ENCODE data around the gene ZNF740. TPM values are rescaled to one million over a fixed set of nuclear protein-coding genes. Genes with fewer than 3 reads are reported as not detected.

The ZNF740 gene
- total and polyA plus RNA-seq, 10 of the 15 experiments (the other 5 are each of a cell fraction or from before 2014, with no cell fraction given) = 1.4 to 33.6 (median 11.3) TPM

DNA sequence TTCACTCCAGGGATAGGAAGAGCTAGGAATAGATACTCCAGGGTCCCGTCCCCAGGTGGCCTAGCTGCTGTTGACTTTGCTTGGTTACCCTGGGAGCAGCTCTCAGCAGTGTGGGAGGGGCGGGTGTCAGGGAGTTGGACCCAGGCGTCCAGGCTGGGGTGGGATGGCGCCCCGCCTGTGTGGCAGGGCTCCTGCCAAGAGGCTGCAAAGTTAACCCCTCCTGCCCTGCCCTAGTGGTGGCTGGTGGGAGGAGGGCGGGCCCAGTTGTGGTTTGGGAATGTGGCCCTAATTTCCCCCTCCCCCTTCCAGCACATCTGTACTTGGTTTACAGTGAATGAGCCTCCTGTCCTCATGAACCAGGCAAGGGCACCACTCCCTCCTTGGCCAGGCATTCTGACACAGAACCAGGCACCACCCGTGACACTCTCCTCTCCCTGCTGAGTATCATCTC, 53.2 kb downstream of the ZNF740 start:
- ChIA-PET RAD21 (ENCODE audit: unreplicated experiment) (interaction anchor here (0.6 to 0.9 kb wide), 2 partner anchors 16 to 34 kb away, joined by 3 read pairs; no protein-coding TSS in a partner anchor), SMC1A (ENCODE audit: uncharacterized antibody, unreplicated experiment) (interaction anchor here (0.7 to 1.2 kb wide), 2 partner anchors 9 to 17 kb away, joined by 3 to 4 read pairs; no protein-coding TSS in a partner anchor), CTCF (interaction anchor here (0.6 to 1.2 kb wide), 4 partner anchors 17 to 74 kb away, joined by 3 to 6 read pairs (median 5); no protein-coding TSS in a partner anchor), POLR2A (interaction anchor here (0.6 to 1.4 kb wide), 2 partner anchors 25 to 39 kb away, joined by 4 to 5 read pairs; no protein-coding TSS in a partner anchor)
- Histone ChIP-seq H2AFZ (ENCODE audit: control insufficient read depth, low read depth, low read length) (no peak overlapping the region), H3K4me2 (ENCODE audit: control insufficient read depth, insufficient read depth) (no peak overlapping the region; the same call in 1 of the 2 replicates), H3K79me2 (ENCODE audit: control insufficient read depth, insufficient read depth, low read length) (no peaks in the 10 kb centered on the region), H3K4me1 (ENCODE audit: control insufficient read depth, insufficient read depth, low read length) (peaks cover 22% of the 10 kb centered on the region), H3K4me3 (no peak overlapping the region), H3K9ac (ENCODE audit: control insufficient read depth, insufficient read depth, low read length) (no peak overlapping the region), H3K9me3 (replicated peaks; ENCODE audit: control insufficient read depth, insufficient read depth, low read length) (no peaks in the 10 kb centered on the region), H3K27ac (ENCODE audit: control insufficient read depth, insufficient read depth) (no peak overlapping the region), H4K20me1 (ENCODE audit: control insufficient read depth, insufficient read depth) (no peaks in the 10 kb centered on the region), H3K36me3 (ENCODE audit: control insufficient read depth in 2 of 2, insufficient read depth in 2 of 2, low read length in 1 of 2) (no peaks in the 10 kb centered on the region), H3K27me3 (replicated peaks in 1 of 2; ENCODE audit: control insufficient read depth in 2 of 2, insufficient read depth in 2 of 2, low read length in 1 of 2) (peaks cover 0 to 6% of the 10 kb centered on the region in 2 experiments; a peak in 2 of 4 replicates)
- FAIRE-seq (no peak), ATAC-seq (no peak), DNase-seq (ENCODE audit: low read depth, low spot score) (no peak)
- in situ Hi-C loops (cut with MboI) (no loop called here), intact Hi-C loops (cut with micrococcal nuclease; ENCODE audit: unreplicated experiment) (no loop called here)
- no TSS peak for BruUV-seq (replicated peaks)
- 37% methylated on average over 7 of the region's 7 CpGs for WGBS (ENCODE audit: insufficient coverage, insufficient replicate concordance, low lambda C conversion rate, missing lambda C conversion rate)
- TF ChIP-seq CEBPB (IDR thresholded peaks at IDR 0.05; ENCODE audit: borderline replicate concordance in 1 of 2, low read depth in 2 of 2, low read length in 2 of 2) (no peak), SUPT20H (IDR thresholded peaks at IDR 0.05; ENCODE audit: borderline replicate concordance, control insufficient read depth, low read depth, low read length) (no peak), ASH2L (IDR thresholded peaks at IDR 0.05; ENCODE audit: borderline replicate concordance, low read depth) (no peak), TCF12 (IDR thresholded peaks at IDR 0.05; ENCODE audit: low read depth, low read length) (no peak), RCOR1 (conservative IDR thresholded peaks at IDR 0.05; ENCODE audit: low read depth, low read length) (no peak), PML (IDR thresholded peaks at IDR 0.05; ENCODE audit: low read length) (no peak), SMAD1 (IDR thresholded peaks at IDR 0.05; ENCODE audit: low read depth, partially characterized antibody) (no peak), FOS (IDR thresholded peaks at IDR 0.05; ENCODE audit: borderline replicate concordance, extremely low read depth, insufficient read length) (no peak), CBX5 (IDR thresholded peaks at IDR 0.05; ENCODE audit: low read depth) (no peak), MEF2B (IDR thresholded peaks at IDR 0.05; ENCODE audit: partially characterized antibody, poor library complexity, severe bottlenecking) (no peak), HDAC2 (IDR thresholded peaks at IDR 0.05) (no peak), RAD51 (IDR thresholded peaks at IDR 0.05) (no peak), SMAD5 (IDR thresholded peaks at IDR 0.05; ENCODE audit: low read depth) (no peak), ZZZ3 (IDR thresholded peaks at IDR 0.05; ENCODE audit: control insufficient read depth, insufficient read length, low read depth) (no peak), STAT3 (IDR thresholded peaks at IDR 0.05; ENCODE audit: low read depth, low read length) (no peak), ESRRA (IDR thresholded peaks at IDR 0.05; ENCODE audit: low read length) (no peak), HDGF (IDR thresholded peaks at IDR 0.05) (no peak), GABPA (IDR thresholded peaks at IDR 0.05; ENCODE audit: low read depth) (no peak)
- TF ChIP-seq, protein P1, sequence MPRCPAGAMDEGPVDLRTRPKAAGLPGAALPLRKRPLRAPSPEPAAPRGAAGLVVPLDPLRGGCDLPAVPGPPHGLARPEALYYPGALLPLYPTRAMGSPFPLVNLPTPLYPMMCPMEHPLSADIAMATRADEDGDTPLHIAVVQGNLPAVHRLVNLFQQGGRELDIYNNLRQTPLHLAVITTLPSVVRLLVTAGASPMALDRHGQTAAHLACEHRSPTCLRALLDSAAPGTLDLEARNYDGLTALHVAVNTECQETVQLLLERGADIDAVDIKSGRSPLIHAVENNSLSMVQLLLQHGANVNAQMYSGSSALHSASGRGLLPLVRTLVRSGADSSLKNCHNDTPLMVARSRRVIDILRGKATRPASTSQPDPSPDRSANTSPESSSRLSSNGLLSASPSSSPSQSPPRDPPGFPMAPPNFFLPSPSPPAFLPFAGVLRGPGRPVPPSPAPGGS (IDR thresholded peaks at IDR 0.05; ENCODE audit: borderline replicate concordance, insufficient read depth, low read depth, low read length, poor library complexity, severe bottlenecking) = no peak
- TF ChIP-seq, protein P2, sequence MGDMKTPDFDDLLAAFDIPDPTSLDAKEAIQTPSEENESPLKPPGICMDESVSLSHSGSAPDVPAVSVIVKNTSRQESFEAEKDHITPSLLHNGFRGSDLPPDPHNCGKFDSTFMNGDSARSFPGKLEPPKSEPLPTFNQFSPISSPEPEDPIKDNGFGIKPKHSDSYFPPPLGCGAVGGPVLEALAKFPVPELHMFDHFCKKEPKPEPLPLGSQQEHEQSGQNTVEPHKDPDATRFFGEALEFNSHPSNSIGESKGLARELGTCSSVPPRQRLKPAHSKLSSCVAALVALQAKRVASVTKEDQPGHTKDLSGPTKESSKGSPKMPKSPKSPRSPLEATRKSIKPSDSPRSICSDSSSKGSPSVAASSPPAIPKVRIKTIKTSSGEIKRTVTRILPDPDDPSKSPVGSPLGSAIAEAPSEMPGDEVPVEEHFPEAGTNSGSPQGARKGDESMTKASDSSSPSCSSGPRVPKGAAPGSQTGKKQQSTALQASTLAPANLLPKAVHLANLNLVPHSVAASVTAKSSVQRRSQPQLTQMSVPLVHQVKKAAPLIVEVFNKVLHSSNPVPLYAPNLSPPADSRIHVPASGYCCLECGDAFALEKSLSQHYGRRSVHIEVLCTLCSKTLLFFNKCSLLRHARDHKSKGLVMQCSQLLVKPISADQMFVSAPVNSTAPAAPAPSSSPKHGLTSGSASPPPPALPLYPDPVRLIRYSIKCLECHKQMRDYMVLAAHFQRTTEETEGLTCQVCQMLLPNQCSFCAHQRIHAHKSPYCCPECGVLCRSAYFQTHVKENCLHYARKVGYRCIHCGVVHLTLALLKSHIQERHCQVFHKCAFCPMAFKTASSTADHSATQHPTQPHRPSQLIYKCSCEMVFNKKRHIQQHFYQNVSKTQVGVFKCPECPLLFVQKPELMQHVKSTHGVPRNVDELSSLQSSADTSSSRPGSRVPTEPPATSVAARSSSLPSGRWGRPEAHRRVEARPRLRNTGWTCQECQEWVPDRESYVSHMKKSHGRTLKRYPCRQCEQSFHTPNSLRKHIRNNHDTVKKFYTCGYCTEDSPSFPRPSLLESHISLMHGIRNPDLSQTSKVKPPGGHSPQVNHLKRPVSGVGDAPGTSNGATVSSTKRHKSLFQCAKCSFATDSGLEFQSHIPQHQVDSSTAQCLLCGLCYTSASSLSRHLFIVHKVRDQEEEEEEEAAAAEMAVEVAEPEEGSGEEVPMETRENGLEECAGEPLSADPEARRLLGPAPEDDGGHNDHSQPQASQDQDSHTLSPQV (IDR thresholded peaks at IDR 0.05) = no peak

Data from GM12878 (cell line).